IPS-18c (cell line): ENCODE results near the gene SEMA4A.

Source experiments
- H3K4me3 ChIP-seq: 2 replicates; pipeline ENCODE4 v1.7.0; 2013; ENCODE audit warnings: low read depth, mild to moderate bottlenecking, low read length, moderate library complexity; ENCODE audit not compliant: insufficient read depth
- H3K9me3 ChIP-seq: one replicate; pipeline ENCODE4 v1.6.1; 2013; ENCODE audit warnings: mild to moderate bottlenecking, low read length, moderate library complexity; ENCODE audit not compliant: control insufficient read depth, insufficient read depth

SEMA4A gene

DNA sequence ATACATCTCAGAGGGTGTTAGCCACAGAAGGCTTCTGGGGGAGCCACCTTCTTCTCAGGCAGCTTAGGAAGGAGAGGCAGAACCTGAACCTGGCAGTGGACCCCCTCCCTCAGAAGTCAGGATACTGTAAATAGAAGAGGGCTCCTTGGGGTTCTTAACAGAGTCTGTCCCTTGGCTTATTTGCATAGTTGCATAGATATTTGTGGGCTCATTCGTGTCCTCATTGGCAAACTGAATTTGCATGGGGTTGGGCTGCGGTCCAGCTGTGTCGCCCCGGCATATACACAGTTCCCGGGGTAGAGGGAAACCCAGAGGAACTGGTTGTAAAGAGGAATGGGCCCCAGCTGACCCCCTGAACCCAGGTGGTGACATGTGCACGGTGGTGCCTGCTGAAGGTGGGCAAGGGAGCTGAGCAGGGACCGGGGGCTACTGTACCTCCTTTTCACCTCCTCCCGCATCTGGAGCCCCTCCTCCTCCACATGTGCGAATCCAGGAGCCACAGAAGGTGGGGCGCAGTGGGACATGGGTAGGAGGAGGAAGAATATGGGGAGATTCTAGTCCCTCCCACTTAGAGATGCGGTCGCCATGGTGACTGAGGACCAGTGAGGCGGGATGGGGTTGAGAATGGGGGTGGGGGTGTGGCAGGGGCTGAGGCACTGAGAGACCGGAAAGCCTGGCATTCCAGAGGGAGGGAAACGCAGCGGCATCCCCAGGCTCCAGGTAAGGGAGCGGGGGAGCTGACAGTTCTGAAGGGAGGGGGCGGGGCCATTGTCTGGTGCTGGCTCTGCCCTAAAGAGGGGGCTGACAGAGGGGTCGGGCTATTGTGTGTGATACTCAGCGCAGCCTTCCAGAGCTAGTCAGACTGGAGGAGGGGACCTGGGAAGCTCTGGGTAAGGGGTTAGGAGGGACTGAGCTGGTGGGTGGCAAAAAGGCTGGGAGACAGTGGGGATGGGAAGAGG lies 3.7 kb upstream of the SEMA4A start:
- H3K9me3 ChIP-seq = no peaks in the 10 kb centered on the region
- H3K4me3 ChIP-seq = peak overlapping the region; percentile 34

DNA sequence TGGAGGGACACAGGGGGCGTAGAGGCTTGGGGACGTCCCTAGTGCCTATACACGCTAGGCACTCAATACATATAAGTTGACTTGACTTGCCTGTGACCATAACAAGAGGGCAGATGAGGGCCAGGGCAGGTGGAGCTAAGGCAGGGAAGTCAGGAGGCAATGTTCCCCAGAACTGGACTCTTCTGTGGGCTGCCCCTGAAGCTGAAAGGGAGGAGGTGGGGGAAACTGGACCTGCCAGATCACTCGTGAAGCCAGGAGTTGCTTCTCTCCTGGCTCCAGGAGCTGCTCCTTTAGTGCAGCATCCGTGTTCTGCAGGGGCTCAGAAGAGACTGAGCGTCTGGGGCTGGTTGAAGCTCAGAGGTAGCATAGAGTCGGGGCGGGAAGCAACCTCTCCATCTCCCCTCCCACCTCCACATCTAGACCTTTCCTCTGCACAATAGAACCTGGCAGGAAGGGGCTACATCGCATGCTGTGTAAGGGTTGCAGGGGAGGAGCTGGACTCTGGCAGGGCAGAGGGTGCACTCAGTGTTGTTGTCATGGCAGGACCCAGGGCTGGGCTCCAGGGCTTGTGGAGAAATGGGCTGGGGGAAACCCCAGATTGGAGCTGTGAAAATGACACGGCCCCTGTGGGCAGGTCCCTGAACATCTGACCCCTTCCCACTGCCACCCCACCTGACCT lies 2.9 kb upstream of the SEMA4A start:
- Histone ChIP-seq H3K9me3 (no peaks in the 10 kb centered on the region), H3K4me3 (peak overlapping the region; percentile 34)

DNA sequence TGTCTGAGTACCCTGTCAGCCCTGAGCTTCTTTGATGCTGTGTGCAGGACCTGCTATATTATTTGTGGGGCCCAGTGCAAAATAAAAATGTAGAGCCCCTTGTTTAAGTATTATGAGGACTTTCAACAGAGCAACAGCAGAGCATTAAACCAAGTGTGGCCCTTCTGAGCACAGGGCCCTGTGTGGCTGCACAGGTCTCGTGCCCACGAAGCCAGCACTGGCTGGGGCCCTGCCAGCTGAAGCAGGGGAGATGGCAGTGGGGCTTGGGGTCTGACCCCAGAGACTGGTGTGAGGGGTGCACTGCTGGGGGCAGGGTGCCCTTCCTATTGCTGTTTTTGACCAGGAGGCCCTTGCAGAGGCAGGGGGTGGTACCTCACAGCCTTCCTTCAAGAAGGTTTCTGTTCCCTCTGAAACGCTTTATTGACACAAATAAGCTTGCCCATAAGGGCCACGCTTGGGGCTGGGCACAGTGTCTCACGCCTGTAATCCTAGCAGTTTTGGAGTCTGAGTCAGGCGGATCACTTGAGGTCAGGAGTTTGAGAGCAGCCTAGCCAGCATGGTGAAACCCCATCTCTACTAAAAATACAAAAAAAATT lies 2.2 kb upstream of the SEMA4A start:
- Histone ChIP-seq H3K4me3 (no peak overlapping the region; the same call in 1 of the 2 replicates), H3K9me3 (no peaks in the 10 kb centered on the region)

DNA sequence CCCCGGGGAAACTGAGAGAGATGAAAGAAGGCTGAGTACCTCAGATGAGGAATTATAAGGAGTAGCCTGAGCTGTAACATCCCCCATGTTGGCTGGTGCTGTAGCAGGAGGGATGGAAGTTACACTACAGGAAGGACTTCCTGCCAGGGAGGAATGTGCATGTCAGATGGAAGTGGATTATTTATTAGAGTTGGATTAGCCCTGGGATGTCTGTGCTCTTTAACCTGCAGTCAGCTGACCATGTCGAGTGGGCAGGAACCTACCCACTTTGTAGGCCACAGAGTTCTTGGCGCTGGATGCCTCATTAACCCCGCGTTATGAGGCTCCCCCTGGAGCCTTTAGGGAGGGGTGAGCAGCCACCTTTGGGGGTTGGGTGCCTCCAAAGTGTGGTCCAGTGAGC lies 757 bp upstream of the SEMA4A start:
- H3K4me3 ChIP-seq = no peak overlapping the region
- no peaks in the 10 kb centered on the region for H3K9me3 ChIP-seq

DNA sequence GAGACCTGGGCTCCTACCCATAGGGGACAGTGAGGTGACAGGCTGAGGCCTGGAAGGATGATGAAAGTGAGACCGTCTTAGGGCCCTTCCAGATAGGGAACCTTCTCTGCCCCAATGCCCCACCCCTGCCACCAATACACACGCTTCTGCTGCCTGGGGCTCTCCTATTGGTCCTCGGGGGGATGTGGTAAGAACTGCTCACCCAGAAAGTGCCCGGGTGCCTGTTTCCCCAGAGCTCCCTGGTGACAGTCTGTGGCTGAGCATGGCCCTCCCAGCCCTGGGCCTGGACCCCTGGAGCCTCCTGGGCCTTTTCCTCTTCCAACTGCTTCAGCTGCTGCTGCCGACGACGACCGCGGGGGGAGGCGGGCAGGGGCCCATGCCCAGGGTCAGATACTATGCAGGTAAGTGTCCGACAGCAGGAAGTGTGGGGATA lies 948 bp downstream of the SEMA4A start:
- no peaks in the 10 kb centered on the region for H3K9me3 ChIP-seq
- H3K4me3 ChIP-seq = no peak overlapping the region

DNA sequence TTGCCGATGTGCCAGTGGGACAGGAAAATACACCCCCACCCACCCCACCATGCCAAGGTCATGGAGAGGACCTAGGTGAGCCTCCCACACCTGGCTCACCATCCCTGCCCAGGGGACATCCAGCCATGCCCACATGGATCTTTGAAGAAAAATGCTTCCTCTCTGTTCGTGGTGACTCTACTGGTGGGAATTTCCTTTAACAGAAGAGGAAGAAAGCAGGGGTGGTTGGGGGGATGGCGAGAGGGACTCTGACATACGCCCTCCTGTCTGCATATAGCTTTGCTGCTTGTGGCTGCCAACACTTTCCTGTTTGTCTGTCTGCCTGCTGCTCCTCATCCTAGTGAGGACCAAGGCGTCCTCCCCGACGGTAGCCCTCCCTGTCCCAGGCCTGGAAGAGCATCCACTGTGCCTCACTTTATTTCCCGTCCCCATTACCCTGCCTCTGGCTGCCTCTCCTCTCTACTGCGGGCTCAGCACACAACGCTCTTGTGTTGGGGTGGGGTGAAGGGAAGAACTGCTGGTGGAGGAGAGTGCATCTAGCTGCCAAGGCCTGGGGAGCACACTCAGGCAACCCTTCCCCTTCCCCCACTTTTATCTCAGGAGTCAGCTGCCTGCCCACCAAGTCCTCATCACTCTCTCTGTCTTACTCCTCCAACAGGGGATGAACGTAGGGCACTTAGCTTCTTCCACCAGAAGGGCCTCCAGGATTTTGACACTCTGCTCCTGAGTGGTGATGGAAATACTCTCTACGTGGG lies 2.5 kb downstream of the SEMA4A start:
- Histone ChIP-seq H3K9me3 (no peaks in the 10 kb centered on the region), H3K4me3 (no peak overlapping the region)

DNA sequence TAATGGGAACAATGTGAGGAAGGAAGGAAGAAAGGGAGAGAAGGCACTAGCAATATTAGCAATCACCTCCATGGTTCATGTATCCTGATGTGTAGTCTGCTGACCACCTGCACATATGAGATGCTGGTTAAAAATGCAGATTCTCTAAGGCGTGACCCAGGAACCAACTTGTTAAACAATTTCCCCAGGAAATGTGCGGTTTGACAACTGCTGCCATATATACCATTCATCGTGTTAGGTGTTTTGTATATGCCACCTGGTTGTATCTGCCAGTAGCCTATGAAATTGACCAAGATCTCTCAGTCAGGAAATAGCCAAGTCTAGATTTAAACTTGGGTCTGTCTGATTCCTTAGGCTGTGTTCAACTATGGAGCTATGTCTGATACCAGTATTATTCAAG lies 4.1 kb downstream of the SEMA4A start:
- Histone ChIP-seq H3K4me3 (no peak overlapping the region), H3K9me3 (no peaks in the 10 kb centered on the region)

DNA sequence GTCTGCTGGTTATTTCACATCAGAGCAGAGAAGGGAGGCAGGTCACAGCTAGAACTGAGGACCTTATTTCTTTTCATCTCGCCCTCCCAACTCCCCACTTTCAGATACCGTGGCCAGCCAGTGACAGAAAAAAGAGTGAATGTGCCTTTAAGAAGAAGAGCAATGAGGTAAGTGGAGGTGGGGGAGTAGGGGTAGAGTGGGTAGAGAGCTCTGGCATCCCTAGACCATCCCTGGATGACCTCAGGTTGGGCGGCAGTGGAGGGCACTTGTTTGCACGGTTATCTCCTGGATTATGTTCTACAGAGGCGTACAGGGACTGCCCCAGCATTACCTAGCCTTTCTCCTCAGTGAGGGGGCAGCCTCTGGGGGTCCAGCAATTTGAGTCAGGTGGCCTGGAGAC lies 4.6 kb downstream of the SEMA4A start:
- Histone ChIP-seq H3K4me3 (no peak overlapping the region), H3K9me3 (no peaks in the 10 kb centered on the region)

DNA sequence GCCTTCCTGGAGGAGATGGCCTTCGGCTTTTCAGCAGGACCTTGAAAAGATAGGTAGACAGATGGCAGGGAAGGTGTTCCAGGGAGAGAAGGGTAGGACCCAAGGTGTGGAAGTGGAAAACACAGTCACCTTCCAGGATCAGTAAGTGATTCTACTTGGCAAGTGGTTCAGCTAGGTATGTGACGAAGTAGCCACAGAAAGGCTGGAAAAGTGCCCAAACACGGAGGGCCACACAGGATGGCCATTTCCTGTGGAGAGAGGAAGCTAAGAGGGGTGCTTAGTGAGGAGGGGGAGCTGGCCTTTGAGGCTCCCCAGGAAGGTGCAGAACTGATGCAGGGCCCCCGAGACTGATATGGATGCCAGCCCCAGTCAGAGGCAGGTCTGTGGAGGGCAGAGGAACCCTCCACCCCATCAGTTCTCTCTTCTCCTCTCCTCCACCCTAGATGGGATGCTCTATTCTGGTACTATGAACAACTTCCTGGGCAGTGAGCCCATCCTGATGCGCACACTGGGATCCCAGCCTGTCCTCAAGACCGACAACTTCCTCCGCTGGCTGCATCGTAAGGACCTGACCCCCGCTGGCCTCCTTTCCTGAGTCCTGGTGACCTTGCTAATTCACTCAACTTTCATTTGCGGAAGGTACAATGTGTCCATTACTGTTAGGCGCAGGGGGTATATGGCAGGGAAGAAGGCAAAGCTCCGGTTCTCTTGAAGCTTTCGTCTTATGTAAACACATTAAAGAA lies 6.8 kb downstream of the SEMA4A start:
- peak overlapping the region; percentile 42; the same call in 1 of the 2 replicates for H3K4me3 ChIP-seq
- peaks cover 2% of the 10 kb centered on the region for H3K9me3 ChIP-seq

DNA sequence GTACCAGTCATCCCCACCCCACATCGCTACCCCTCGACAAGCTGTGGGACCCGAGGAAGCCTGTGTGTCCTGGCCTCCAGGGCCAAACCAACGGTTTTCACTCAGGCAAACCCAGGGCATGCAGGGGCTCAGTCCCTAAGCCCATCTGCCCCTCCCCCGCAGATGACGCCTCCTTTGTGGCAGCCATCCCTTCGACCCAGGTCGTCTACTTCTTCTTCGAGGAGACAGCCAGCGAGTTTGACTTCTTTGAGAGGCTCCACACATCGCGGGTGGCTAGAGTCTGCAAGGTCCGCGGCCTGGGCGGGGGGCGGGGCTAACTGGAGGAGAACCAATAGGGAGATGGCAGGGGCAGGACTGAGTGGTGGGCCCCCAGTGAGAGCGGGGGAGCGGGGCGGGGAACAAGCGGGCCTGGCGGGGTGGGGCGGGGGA lies 7.4 kb downstream of the SEMA4A start:
- H3K4me3 ChIP-seq = peak overlapping the region; percentile 42; the same call in 1 of the 2 replicates

DNA sequence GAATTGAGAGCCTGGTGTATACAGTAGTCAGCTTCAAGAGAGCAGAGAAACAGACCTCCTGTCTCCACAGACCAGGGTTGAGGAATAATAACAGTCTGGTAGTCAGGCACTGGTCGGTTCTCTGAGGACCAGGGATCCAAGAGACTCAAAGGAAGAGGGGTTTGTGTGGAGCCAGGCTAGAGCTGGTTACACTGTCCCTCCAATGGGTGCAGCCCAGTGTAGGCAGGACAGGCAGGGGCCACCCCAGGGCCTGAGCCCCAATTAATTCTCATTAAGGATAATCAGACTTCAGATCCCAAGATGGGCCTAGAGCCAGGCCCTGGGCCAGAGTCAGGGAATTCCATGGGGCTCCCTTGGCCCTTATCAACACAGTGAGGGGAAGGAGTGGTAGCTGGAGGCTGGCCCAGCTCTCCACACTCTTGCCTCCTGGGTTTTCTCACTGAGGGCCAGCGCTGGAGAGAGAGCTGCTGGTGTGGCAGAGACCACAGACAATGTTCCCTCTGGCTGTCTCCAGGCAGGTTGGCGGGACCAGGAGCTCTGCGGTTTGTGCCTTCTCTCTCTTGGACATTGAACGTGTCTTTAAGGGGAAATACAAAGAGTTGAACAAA lies 9.1 kb downstream of the SEMA4A start:
- no peak overlapping the region for H3K4me3 ChIP-seq
- H3K9me3 ChIP-seq = peaks cover 2% of the 10 kb centered on the region

More for the DNA sequence above, 7.4 kb downstream of the SEMA4A start:
- peaks cover 2% of the 10 kb centered on the region for H3K9me3 ChIP-seq

DNA sequence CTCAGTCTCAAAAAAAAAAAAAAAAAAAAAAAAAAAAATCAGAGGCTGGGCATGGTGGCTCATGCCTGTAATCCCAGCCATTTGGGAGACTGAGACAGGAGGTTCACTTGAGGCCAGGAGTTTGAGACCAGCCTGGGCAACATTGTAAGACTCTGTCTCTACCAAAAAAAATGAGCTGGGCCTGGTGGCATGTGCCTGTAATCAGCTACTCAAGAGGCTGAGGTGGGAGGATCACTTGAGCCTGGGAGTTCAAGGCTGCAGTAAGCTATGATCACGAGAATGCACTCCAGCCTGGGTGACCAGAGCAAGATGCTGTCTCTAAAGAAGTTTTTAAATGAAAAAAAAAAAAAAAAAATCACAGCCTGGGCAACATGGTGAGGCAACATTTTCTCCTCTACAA lies 10.3 kb downstream of the SEMA4A start:
- Histone ChIP-seq H3K9me3 (peaks cover 2% of the 10 kb centered on the region), H3K4me3 (no peak overlapping the region)

DNA sequence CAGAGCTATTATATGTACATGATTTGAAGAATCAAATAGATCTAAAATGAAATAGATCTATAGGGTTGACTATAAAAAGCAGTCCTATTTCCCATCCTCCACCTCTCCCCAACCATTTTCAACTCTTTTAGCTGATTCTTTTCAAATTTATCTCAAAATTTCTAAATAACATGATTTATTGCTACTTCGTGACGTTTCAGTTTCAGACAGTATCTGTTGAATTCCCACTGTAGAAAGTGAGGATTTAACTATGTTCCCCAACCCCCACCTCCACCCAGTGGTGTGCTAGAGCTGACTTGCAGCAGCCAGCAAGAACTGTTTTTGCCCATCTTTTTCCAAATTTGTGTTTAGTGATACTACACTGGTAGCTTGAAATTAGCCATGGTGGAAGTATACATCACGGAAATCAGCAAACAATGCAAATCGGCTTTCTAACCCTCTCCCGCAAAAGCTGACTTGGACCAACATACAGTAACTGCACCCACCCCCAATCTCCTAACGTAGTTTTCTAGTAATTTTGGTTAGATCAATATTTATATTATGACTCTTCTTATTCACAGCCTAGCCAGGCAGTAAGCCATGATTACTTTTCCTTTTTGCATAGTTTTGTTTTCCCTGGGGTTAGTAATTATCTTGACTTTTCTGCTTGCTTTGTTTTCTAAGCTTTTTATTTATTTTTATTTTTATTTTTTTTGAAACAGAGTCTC lies 10.9 kb downstream of the SEMA4A start:
- no peak overlapping the region for H3K4me3 ChIP-seq
- peaks cover 2% of the 10 kb centered on the region for H3K9me3 ChIP-seq

DNA sequence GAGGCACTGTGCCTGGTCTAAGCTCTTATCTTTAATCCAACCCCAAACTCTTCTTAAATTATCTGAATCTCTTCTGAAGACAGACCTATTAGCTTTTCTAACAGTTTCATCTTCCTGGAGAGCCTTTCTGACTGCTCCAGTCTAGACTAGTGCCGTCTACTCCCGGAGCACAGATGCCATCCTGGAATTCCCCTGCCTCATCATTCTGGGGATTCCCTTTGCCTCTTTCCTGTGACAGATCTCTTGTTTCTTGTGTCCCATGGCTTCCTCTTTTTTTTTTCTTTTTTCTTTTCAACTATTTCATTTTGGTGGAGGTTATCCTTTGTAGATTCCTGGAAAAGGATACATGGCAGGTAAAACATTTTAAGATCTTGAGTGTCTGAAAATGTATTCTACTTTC lies 11.7 kb downstream of the SEMA4A start:
- Histone ChIP-seq H3K4me3 (no peak overlapping the region), H3K9me3 (peaks cover 2% of the 10 kb centered on the region)

DNA sequence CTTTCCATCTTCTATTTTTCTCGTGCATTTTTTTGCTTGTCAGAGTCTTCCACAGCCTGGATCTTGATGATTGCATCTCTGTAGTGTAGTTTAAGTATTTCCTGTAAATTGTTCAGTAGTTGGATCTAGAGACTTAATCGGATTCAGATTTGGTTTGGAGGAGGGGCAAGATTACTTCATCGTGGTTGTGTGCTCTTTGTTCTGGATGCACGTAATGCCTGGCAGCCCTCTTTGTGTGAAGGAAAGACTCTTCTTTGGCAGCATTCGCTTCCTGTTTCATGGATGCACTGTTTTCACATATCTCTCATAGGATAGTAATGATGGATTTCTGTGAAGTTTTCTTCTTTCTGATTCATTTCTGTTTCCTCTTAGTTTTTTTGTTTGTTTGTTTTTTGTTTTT lies 14.2 kb downstream of the SEMA4A start:
- H3K4me3 ChIP-seq = no peak overlapping the region
- peaks cover 2% of the 10 kb centered on the region for H3K9me3 ChIP-seq
